ENCODE results near the gene CNIH2.

The CNIH2 gene

DNA sequence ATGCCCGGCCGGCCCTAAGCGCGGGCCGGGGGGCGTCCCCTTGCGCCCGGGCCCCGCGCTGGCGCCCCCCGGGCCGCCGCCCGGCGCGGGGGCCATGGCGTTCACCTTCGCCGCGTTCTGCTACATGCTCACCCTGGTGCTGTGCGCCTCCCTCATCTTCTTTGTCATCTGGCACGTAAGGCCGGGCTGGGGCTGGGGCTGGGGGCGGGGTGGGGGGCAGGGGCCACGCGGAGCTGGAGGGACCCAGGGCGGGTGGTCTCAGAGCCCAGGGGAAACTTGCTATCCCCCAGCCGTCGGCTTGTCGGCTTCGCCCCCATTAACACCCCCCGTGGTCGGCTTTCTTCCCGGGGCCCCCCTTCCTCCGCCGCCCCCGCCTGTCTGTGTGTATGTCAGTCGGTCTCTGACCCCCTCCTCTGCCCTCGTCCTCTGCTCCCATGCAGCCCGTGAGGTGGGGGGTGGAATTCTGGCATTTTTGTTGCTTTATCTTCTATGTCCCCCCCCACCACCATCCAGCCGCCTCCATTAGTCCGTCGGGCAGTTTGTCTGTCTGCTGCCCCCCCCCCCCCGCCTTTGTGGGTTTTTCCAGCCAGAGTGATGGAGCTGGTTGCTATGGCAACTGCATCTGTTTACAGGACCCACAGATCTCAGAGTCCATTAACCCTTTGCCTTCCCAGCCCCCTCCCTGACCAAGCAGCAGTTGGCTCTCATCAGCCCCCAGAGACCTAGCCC lies 552 bp downstream of the CNIH2 start:
- FAIRE-seq, result no peak

DNA sequence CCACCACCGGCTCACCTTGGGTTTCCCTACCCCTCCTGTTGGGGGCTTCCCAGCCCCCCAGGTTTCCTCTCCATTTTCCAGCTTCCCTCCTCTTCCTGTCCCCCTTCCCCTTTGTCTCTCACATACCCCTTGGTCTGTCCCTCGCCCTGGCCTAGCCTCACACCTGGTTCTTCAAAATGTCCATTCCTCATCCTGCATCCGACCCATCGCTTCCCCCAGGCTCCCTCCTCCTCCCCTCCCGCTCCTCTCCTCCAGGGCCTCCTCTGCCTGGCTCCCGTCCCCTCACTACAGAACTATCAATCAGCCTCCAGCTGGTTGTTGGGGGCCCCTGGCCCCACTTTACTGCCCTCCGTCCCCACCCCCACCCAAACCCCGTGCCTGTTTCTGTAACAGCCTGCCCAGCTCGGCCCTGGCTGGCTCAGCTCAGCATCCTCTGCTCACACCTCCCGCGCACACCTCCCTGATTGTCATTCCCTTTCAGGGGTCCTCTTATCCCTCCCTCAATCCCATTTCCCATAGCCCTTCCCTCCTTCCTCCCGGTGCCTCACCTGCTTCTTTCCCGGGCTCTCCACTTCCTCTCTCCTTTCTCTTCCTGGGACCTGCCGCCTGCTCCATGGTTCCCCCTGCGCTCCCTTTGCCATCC lies 1.2 kb downstream of the CNIH2 start:
- no peak for FAIRE-seq

DNA sequence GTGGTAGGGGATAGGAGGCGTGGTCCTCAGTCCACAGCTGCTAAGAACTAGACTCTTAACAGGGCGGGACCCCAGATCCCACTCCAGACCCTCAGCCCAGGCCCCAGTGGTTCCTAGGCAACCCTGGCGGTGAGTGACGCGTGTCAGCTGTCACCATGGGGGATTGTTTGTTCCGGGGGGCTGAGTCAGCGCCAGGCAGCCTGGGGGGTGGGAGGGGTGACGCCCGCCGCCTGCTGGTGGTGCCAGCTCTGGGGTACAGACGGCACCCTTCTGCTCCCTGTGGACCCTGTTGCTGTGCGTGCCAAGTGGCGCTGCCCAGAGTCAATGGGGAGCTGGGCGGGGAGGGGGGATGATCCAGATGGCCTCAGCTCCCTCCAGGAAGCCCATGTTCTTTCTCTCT lies 2.5 kb downstream of the CNIH2 start:
- no peak for FAIRE-seq

DNA sequence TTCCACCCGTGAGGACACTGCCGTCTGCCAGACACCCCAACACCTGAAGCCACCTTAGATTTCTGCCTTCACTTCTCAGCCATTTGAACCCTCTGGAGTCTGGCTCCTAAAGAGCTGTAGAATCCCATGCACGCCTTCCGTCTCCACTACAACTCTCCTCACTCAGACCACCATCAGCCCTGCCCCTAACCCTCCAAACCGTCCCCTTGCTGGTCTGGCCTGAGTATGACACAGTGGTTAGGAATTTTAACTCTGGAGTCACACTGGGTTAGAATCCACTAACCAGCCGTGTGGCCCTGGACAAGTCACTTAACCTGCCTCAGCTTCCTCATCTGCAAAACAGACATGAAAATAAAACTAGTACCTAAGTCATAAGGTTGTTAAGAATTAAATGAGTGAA lies 3.0 kb downstream of the CNIH2 start:
- no peak for FAIRE-seq

DNA sequence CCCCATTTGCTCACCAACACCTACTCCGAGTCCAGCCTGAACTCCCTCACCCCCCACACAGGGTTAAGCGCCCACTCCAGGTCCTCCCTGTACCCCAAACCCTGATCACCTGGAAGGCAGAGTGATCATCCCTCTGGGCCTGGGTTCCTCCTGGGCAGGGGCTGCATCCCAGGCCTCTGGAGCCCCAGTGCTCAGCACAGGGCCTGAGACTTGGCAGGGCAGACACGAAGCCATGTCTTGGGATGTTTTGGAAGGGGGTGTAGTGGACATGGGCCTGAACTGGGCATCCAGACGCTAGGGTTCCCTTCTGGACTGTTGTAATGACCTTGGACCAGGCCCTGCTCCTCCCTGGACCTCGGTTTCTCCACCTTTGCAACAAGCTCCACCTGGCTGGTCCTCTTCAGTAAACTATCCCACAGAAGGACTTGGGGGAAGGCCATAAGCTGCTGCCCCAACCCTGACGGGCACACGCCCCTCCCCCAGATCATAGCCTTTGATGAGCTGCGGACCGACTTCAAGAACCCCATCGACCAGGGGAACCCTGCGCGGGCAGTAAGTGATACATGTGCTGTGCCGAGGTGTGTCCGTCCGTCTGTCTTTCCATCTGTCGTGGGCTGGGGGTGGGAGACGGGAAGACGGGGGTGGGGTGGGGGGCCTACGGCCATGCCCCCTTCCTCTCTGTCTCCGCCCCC lies 3.9 kb downstream of the CNIH2 start:
- no peak for FAIRE-seq

DNA sequence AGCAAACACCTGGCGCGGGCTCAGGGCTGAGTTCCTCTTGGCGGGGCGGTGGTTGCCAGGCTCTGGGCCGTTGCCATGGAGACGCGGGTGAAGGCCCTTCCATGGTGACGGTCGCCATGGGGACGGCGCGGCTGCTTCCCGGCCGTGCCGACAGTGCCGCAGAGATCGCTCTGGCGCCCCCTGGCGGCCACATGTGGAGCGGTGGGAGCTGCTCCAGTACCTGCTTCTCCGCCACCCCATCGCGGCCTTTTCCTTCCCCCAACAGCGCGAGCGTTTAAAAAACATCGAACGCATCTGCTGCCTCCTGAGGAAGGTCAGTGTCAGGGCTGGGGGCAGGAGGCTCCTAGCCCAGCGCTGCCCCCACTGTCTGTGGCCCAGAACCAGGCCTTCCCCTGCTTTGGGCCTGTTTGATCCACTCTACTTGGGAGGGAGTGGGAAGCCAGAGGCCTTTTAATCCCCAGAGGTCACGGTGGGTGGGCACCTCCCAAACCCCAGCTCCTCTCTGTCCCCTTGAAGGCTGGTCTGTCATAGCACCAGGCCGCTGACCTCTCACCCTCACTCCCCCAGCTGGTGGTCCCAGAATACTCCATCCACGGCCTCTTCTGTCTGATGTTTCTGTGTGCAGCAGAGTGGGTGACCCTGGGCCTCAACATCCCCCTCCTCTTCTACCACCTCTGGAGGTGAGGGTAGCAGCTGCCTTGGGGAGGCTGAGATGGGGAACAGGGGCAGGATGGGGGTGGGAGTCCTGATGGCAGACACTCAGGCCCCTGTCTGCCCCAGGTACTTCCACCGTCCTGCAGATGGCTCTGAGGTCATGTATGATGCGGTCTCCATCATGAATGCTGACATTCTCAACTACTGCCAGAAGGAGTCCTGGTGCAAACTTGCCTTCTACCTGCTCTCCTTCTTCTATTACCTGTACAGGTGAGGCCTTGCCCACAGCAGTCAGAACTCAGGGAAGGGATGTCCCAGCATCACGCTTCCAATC lies 4.8 kb downstream of the CNIH2 start:
- FAIRE-seq, result peak; percentile 83

DNA sequence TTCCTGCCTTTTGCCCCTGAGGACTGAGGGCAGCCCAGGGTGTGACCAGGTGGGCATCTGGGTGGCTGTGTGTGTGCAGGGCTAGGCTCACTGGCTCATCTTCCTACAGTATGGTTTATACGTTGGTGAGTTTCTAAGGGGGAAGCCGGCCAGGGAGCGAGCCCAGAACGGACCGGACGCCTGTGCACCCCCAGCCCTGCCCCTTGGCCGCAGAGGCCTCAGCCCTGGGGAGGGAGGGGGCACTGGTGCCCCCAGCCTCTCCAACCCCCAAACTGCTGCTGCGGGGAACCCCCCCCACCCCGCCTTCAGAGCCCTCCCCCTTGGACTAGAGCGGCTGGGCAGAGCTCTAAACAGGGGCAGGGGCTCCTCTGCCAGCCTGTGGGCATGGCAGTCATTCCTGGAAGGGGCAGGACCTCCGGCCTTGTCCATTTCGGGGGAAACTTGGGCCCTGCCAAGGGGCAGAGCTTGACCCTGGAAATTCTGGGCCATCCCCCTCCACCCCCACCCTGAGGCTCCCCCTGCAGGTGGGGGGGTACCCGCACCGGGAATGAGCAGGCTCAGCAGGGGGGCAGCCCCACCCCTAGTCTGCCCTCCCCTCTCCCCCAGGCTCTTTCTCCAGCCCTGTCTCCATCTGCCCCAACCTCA lies 5.6 kb downstream of the CNIH2 start:
- no peak for FAIRE-seq

DNA sequence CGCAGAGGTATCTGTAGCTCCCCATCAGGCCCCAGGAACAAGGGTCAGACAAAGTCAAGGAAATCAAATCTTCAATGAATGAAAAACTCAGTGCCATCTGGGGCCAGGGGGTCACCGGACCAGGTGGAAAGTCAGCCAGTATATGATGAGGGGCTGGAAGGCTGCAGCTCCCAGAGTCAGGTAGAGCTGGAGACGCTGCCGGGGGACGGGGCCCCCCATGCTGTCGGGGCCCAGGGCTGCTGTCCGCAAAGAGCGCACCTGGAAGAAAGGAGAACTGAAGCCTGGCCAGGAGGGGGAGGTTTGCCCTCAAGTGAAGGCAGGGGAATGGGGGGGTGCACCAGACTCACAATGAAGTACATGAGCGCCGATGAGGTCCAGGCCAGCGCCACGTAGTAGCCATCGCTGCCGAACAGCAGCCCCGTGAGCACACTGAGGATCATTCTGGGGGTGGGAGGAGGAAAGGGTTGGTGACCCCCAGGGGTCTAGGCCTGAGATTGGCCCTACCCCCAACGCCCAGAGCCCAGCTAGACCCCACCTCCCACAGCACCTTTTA lies 6.6 kb downstream of the CNIH2 start:
- no peak for FAIRE-seq

DNA sequence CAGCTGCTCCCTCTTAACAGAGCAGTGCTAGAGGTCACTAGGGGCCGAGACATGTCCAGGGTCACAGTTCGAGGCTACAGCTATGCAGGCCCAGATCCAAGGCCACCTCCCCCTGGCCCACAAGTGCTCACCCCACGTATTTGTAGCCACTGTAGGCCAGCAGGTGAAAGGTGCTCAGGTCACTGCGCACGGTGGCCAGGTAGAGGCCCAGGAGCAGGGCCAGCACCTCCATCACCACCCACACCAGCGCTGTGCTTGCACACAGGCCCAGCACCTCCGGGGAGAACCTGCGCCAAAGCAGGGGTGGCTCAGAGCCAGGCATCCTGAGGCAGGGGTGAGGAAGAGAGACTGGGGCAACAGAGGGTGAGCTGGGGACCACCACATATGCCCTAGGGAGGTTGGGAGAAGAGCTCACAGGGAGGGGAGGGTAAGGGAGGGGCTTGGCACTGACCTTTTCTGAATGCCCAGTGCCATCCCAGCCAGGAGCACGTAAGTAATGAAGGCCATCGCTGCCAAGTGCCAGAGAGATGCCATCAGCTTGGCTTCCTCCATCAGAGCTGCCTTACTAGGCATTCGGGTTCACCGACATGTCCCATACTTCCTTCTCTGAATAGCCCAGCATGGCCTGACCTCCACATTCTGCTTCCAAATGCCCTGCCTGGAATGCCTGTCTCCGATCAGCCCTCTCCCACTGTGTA lies 7.4 kb downstream of the CNIH2 start:
- no peak for FAIRE-seq

DNA sequence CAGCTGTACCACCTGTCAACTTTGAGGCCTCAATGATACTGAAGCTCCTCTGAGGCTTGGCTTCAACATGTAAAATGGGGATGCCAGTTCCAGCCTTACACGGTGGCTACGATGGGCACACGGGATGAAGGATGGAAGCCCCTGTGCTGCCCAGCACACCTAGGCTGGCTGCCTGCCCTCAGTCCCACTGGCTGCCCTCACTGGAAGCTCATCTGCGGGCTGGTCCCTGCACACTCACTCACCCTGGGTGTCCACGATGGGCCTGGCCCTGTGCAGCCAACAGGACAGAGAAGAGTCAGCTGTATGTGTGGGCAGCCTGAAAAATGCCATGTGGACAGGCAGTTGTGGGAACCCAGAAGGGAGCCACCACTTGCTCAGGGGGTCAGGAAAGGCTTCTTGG lies 8.7 kb downstream of the CNIH2 start:
- FAIRE-seq, result no peak

DNA sequence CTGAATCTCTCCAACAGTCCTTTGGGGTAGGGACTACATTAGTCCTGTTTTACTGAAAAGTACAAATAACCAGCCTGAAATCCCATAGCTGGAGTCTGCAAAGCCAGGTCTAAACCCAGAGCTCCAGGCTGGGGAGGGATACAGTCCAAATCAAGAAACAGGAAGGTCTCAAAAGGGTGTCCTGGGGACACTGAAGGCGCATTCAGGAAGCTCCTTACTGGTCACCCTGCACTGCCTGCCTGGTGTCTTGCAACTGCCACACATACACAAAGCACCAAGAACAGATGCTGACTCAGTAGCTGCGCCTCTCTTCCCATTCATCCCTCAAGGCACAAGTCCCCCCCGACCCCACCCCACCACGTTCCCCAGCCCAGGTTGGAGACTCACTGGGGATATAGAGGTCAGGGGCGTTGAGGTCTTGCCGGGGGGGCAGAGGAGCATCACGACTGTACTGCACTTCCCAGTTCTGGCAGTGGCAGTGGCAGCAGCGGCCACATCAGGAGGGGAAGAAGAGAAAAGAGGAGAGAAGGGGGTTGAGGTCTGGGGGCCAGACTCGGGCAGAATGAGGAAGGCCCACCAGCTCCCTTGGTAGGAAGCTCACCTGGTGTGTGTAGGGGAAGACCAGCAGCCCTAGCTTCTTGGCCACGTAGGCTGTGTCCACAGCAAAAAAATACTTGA lies 9.4 kb downstream of the CNIH2 start:
- no peak for FAIRE-seq

DNA sequence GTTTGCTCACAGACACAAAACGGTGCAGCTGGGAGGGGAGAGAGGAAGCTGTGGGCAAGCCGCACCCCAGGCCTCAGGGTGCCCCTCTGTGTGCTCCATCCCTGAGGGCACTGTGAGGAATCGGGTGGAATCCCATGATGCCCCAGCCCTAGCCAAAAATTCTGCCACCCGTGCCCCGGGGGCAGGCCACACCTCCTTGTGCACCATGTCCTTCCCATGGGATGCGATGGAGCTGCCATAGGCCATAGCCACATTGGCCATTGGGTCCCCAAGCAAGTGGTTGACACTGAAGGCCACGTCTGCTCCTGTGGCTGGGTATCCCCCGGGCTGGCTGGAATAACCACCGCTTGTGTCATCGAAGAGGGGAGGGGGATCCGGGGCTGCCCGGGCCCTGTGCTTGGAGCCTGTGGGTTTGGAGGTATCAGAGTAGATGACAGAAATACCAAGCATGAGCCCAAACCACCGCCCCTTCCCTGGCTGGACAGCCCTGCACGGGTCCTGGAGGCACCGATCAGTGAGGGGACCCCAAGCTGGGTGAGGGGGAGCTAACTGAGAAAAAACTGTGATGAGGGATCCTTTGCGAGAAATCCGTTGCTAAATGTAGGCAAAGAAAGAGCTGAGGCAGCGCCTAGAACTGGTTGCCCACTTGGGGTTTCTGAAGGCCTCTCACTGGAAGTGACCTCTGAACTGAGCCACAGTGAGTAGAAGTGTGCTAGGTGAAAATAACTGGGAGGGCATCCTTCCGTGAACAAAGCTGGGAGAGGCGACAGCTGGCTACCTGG lies 10.1 kb downstream of the CNIH2 start:
- FAIRE-seq, result no peak

DNA sequence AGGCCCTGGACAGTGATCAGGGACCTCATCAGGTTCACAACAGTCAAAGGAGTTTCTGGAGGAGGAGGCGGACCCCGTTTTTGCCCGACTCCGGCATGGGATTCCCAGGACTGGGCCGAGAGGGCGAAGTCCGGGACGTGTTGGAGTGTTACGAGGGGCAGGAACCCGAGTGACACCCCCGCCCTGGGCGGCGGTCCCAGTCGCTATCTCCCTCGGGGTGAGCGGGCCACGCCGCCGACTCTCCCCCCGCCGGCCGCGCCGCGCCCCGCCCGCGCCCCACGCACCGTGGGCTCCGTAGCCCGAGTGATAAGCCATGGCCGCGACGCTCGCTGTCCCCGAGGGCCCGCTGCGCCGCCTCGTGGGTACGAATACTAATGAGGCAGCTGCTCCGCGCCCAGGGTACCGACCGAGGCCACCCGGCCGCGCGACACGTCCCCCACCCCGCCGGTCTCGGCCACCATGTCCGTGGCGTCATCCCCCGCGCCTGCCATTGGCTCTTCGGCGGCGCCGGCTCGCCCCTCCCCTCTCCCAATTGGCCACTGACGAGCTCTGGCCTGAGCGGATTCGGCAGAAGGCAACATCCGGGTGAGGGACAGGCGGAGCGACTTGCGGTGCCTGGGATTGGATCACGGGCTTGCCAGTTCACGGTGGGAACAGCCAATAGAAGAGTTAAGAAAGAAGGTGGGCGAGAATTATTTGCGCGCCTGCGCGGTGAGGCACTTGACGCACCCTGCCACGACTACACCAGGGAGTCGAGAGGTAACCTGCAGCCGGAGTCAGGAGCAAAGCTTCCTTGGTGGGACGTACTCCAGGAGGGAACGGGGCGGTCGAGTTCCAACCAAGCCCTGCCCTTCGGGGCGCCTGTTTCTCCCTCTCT lies 10.9 kb downstream of the CNIH2 start, which contains the start of gene YIF1A:
YIF1A (minus strand) TSS at position 473 of the 877 bp plus-strand sequence; CDS start at position 315, 158 bp downstream.
- FAIRE-seq, result peak; percentile 99

DNA sequence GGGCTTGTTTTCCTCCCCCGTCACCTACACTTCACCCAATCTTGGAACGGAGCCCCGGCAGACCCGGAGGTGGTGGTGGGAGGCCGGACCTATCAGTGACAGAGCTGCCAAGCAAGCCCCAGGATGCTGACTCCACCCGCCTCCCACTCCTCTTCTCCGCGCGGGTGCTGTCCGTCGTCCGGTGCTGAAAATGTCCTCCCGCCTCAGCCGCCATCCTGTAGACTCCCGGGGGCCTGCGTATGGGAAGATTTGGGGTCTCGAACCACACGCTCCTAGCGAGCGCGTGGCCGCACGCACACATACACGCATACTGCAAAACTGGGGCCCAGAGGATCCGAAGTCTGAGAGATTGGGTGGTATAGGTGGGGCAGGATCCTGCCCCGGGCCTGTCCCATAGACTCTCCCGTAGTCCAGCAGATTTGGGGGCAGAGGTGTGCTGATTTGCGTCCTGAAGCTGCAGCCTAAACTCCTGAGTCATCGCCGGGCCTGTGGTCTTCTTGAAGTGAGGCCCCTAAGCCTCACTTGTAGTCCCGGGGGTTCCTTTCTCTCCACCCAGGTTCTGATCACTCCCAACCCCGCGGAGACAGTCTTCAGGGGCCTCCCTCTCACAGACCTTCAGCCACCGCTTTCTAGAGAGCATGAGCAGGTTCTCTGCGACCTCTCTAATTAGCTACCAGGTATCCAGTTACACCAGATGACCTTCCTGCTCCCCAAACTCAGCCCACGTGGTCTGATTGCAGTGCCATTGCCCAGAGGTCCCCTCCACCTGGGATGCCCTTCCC lies 11.8 kb downstream of the CNIH2 start:
- no peak for FAIRE-seq

DNA sequence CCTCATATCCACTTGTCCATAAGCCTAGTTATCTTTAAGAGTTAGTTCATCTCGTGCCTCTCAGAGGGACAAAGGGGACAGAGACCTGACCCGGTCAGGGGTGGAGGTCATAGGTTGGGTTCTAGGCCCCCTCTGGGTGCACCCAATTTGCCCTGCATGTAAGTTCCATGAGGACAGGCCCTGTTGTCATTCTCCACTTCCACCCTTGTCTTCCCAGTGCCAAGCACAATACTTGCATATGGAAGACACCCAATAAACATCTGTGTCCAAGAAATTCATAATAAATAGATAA lies 12.3 kb downstream of the CNIH2 start:
- no peak for FAIRE-seq

DNA sequence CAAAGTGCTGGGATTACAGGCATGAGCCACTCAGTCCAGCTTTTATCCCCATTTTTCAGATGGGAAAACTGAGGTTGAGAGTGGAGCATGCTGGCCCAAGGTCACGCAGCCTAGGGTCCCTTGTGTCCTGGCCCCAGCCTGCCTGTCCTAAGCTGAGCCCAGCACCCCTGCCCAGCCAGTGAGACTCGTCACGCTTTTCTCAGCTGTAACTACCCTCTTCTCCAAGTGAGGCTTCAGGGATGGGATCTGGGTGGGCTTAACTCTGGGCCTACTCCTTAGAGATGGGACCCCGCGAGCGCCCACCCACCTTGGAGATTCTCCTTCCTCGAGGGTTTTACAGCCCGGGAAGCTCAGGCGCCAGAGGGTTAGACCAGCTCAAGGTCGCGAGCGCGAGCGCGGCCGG lies 13.3 kb downstream of the CNIH2 start:
- no peak for FAIRE-seq

DNA sequence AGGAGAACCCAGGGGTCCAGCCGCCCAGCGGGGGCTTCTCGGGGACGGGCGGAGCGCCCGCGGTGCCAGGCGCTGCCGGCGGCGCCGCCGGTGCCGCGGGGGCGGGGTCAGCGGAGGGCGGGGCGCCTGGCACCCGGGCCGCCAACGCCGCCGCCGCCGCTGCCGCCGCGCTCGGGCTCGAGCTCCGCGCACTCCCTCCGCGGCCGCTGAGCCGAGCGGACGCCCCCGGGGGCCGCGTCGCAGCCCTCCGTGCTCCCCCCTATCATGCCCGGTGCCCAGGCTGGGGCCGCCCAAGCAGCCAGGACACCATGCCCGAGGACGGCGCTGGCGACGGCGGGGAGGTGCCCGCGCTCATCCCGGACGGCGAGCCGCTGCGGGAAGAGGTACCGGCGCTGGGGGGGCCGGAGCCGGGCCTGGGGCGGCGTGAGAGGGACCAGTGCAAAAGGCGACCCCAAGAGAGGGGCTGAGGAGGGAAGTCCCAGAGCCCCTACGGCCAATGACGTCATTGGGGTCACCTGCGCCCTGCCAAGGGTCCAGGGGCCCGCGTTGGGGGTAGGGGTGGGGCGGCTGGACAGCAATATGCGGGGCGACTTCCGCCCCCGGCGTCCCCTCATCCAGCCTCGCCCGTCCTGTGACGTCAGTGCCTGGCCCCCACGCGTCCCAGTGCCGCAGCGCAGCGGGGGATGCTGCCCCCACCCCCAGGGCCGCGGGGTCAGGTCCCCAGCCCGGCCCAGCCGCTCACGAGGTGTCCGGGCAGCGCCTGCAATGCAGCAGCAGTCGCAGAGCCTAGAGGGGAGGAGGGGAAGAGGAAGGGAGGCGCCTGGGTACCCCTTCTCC lies 13.9 kb downstream of the CNIH2 start, which contains the start of gene TMEM151A:
TMEM151A (plus strand) TSS at position 189 of the 837 bp plus-strand sequence; CDS start at position 309, 120 bp downstream.
- no peak for FAIRE-seq

All from G401.6 (cell line).